OCI-LY3 (cell line): ENCODE measurements around the gene SLC9A8.

ENCODE experiments used
- H2AFZ ChIP-seq: fragments of 200-600, 300-600 bp; shearing (Covaris generic); 2 replicates; pipeline ENCODE4 v1.6.0; 2014; ENCODE audit warnings: antibody characterized with exemption, low read depth, low read length
- H3K27ac ChIP-seq: fragments of 200-600, 300-600 bp; sonication (generic); 2 replicates; pipeline ENCODE4 v1.5.1; 2014; ENCODE audit warnings: mild to moderate bottlenecking, low read length, moderate library complexity, mixed read lengths
- H3K27me3 ChIP-seq: fragments of 200-600, 300-600 bp; sonication (generic); 2 replicates; pipeline ENCODE4 v1.6.1; 2014; ENCODE audit warnings: low read depth, low read length, mixed read lengths
- H3K36me3 ChIP-seq: fragments of 200-600, 300-600 bp; sonication (generic); replicated peaks from 2 replicates; pipeline ENCODE3; 2014; ENCODE audit warnings: low read depth, low read length, mixed read lengths
- H3K4me1 ChIP-seq: fragments of 300-600, 200-600 bp; sonication (generic); 2 replicates; pipeline ENCODE4 v1.6.1; 2014; ENCODE audit warnings: low read length, mixed read lengths
- H3K4me2 ChIP-seq: fragments of 200-600, 300-600 bp; sonication (generic); 2 replicates; pipeline ENCODE4 v1.6.1; 2014; ENCODE audit warnings: low read length, mixed read lengths
- H3K4me3 ChIP-seq: fragments of 300-600, 200-600 bp; sonication (generic); 2 replicates; pipeline ENCODE4 v1.5.1; 2014; ENCODE audit warnings: antibody characterized with exemption, mild to moderate bottlenecking, low read length, moderate library complexity
- H3K79me2 ChIP-seq: fragments of 300-600, 200-600 bp; shearing (Covaris generic); 2 replicates; pipeline ENCODE4 v1.6.1; 2014; ENCODE audit warnings: mild to moderate bottlenecking, low read length, mixed read lengths
- H3K9ac ChIP-seq: fragments of 300-600, 200-600 bp; shearing (Covaris generic); 2 replicates; pipeline ENCODE4 v1.6.0; 2014; ENCODE audit warnings: mild to moderate bottlenecking, low read length, moderate library complexity
- H3K9me3 ChIP-seq: fragments of 200-600, 300-600 bp; shearing (Covaris generic); 2 replicates; pipeline ENCODE4 v1.6.1; 2014; ENCODE audit warnings: low read length, mixed read lengths; ENCODE audit not compliant: insufficient read depth
- H4K20me1 ChIP-seq: fragments of 200-600, 300-600 bp; sonication (generic); 2 replicates; pipeline ENCODE4 v1.6.1; 2016; ENCODE audit warnings: low read length, mixed read lengths; ENCODE audit not compliant: insufficient read depth
- EZH2phosphoT487 ChIP-seq: fragments of 200-600 bp; shearing (Covaris generic); IDR thresholded peaks from 2 replicates; pipeline ENCODE4 v1.6.1; 2018; ENCODE audit warnings: antibody characterized with exemption, mixed run types, low read depth
- TF ChIP-seq, protein P1 (sequence below): fragments of 200-600, 300-600 bp; sonication (generic); IDR thresholded peaks from 2 replicates; pipeline ENCODE4 v1.5.1; 2014; ENCODE audit warnings: antibody characterized with exemption, low read length, low read depth

SLC9A8 gene

DNA sequence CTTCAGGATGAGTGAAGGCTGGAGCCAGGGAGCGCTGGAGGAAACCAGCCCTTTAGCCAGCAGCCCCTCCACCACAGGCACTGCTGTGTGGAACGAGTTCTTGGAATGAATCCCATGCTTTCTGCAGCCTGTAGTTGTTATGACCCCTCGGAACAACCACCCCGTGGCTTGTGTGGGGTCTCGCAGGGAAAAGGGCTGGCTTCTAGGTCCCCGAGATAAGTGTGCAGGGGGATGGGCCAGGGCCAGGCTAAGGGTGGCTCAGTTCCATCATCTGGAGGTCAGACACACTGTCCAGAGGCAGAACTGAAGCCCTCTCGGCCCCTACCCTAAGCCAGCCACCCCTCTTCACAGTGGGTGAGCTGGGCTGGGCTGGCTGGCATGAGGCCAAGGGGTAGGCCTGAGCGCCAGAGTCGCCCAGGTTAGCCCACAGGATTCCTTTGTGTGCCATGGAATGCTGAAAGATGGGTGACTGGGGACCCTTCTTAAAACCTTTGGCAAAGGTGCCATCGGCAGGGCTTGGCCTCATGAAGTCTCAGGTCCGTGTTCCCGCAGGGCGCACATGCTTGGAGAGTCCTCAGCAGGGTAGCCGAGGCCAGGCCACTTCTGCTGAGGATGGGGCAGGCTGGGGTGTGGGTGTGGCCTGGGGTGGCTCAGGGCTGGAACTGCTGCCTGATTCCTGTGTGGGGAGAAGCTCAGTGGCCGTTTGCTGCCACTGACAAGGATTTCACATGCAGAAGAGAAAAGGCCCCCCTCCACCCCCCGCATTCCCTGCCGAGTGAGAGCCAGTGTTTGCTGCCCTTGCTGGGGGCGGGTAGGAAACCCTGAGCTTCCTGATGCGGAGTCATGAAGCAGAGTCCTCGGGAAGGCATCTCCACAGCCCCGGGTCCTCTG is 78.1 kb downstream of the SLC9A8 start:
- Histone ChIP-seq H3K27ac (no peak overlapping the region), H4K20me1 (no peaks in the 10 kb centered on the region), H3K9me3 (no peaks in the 10 kb centered on the region), H2AFZ (no peak overlapping the region), H3K4me2 (no peak overlapping the region), H3K36me3 (peaks cover 22% of the 10 kb centered on the region), H3K9ac (no peak overlapping the region), H3K27me3 (no peaks in the 10 kb centered on the region), H3K79me2 (peaks cover 18% of the 10 kb centered on the region; the same call in 1 of the 2 replicates), H3K4me3 (no peak overlapping the region), H3K4me1 (peaks cover 48% of the 10 kb centered on the region)
- TF ChIP-seq, protein P1, sequence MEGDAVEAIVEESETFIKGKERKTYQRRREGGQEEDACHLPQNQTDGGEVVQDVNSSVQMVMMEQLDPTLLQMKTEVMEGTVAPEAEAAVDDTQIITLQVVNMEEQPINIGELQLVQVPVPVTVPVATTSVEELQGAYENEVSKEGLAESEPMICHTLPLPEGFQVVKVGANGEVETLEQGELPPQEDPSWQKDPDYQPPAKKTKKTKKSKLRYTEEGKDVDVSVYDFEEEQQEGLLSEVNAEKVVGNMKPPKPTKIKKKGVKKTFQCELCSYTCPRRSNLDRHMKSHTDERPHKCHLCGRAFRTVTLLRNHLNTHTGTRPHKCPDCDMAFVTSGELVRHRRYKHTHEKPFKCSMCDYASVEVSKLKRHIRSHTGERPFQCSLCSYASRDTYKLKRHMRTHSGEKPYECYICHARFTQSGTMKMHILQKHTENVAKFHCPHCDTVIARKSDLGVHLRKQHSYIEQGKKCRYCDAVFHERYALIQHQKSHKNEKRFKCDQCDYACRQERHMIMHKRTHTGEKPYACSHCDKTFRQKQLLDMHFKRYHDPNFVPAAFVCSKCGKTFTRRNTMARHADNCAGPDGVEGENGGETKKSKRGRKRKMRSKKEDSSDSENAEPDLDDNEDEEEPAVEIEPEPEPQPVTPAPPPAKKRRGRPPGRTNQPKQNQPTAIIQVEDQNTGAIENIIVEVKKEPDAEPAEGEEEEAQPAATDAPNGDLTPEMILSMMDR = no peak
- TF ChIP-seq EZH2phosphoT487 = no peak

DNA sequence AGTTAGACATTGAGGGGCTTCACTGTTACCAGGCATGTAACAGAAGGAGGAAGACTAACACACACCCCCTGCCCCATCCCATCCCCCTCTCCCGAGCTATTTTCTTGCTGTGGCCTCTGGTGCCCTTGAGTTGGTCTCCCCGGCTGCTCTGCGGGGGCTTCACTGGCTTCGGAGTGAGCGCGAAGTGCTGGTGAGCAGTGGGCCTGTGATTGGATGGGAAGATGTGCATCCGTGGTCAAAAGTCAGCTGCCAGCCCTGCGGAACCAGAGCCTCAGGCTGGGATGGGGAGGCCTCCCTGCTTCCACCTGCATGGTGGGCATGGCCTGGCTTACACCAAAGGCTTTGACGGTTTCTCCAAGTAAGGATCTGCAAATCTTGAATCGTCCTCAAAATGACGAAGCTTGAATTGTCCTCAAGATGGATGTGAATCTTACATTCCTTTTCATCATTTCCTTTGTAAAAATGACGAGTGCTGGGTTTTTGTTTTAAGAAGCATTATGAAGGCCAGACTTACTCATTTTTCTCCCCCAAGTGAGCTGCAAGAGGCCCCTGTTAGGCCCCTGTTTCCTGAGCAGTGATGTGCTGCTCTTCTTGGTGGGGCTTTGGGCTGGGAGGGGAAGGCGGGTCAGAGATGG is 79.0 kb downstream of the SLC9A8 start:
- Histone ChIP-seq H3K4me1 (peaks cover 50% of the 10 kb centered on the region), H3K4me2 (no peak overlapping the region), H3K9ac (no peak overlapping the region)

DNA sequence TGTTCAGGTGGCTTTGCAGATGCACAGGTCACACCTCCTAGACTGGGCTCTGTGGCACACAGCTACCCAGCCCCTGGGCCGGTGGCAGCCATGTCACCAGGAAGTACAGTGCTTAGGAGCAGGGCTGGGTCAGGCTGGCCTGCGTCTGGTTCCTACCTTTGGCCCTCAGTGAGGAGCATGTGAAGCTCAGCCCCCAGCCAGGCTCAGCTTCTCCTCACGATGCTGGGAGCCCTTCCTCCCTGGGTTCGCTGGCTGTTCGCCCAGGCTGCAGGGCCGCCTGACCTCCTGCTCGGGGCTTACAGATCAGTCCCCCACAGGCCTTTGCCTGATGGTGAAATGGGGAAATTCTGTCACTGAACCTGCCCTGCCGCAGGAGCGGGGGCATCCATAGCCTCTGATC is 79.6 kb downstream of the SLC9A8 start:
- Histone ChIP-seq H3K79me2 (peaks cover 20% of the 10 kb centered on the region; the same call in 1 of the 2 replicates), H3K36me3 (peaks cover 18% of the 10 kb centered on the region), H3K9me3 (no peaks in the 10 kb centered on the region), H3K4me1 (peaks cover 50% of the 10 kb centered on the region), H2AFZ (no peak overlapping the region), H3K9ac (peak overlapping the region; percentile 75; the same call in 1 of the 2 replicates), H4K20me1 (no peaks in the 10 kb centered on the region), H3K27me3 (no peaks in the 10 kb centered on the region), H3K4me3 (peak overlapping the region; percentile 71), H3K27ac (peak overlapping the region; percentile 89), H3K4me2 (peak overlapping the region; percentile 95)
- TF ChIP-seq, protein P1 = no peak
- TF ChIP-seq EZH2phosphoT487 = no peak

More for the DNA sequence above, 79.0 kb downstream of the SLC9A8 start:
- H3K79me2 ChIP-seq = peaks cover 19% of the 10 kb centered on the region; the same call in 1 of the 2 replicates
- H3K36me3 ChIP-seq = peaks cover 22% of the 10 kb centered on the region
- no peak overlapping the region for H3K27ac ChIP-seq
- no peaks in the 10 kb centered on the region for H3K27me3 ChIP-seq
- TF ChIP-seq, protein P1 = no peak
- TF ChIP-seq EZH2phosphoT487 = no peak
- H3K4me3 ChIP-seq = no peak overlapping the region
- no peaks in the 10 kb centered on the region for H4K20me1 ChIP-seq
- no peaks in the 10 kb centered on the region for H3K9me3 ChIP-seq
- no peak overlapping the region for H2AFZ ChIP-seq

DNA sequence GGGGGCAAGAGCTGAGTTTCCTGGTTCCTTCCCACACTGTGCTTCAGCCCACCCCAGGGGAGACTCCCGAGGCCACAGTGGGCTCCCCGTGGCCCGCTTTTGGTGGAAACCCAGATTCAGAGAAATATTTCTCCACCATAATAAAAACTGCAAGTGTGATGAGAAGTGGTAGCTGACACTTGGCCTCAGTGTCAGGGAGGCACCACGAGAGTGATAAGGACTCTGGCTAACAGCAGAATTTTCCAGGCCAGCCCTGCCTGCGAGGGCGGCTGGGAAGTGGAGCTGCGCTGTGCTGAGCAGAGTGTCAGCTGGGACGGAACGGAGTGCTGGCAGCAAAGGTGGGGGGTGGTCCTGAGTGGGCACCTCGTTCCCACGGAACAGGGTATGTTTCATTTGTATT is 80.2 kb downstream of the SLC9A8 start:
- Histone ChIP-seq H3K27me3 (no peaks in the 10 kb centered on the region), H3K4me2 (peak overlapping the region; percentile 95), H3K4me1 (peaks cover 50% of the 10 kb centered on the region), H4K20me1 (no peaks in the 10 kb centered on the region), H3K9ac (peak overlapping the region; percentile 75), H3K4me3 (peak overlapping the region; percentile 71), H3K9me3 (no peaks in the 10 kb centered on the region), H3K27ac (peak overlapping the region; percentile 89), H2AFZ (no peak overlapping the region), H3K36me3 (peaks cover 18% of the 10 kb centered on the region), H3K79me2 (peaks cover 20% of the 10 kb centered on the region; the same call in 1 of the 2 replicates)
- no peak for TF ChIP-seq EZH2phosphoT487
- TF ChIP-seq, protein P1 = no peak
